RPMI7951 (cell line): ENCODE results near the gene TSHZ2. TPM values are rescaled to one million over a fixed set of nuclear protein-coding genes. Genes with fewer than 3 reads are reported as not detected.
"Not testable (repeated sequence)": the region's sequence is repeated elsewhere in the genome, so short reads cannot be mapped to it uniquely, and the experiment has no call there.

ENCODE experiments used
- DNase-seq: peaks from one replicate; pipeline ENCODE4 v3.0.0-alpha.2; 2012; ENCODE audit warnings: low read depth
- total RNA-seq: library from RNA; depleted of rRNA; stranded (reverse); fragments of >200 nt; shearing (Covaris generic); gene quantifications from 2 replicates; pipeline ENCODE4 v1.2.3, GENCODE V29; 2014

The TSHZ2 gene
- total RNA-seq, 1 experiment from 2014 or later: 0.12 TPM

GRCh38 chr20:53342429-53342828 is 370.3 kb downstream of the TSHZ2 start:
- no peak for DNase-seq

GRCh38 chr20:53343448-53343847 is 371.3 kb downstream of the TSHZ2 start:
- DNase-seq: no peak

- no peak for DNase-seq
Observed at GRCh38 chr20:53344891-53345290, 372.7 kb downstream of the TSHZ2 start.

- DNase-seq: peak; percentile 66
Observed at GRCh38 chr20:53345536-53346334, 373.6 kb downstream of the TSHZ2 start.

GRCh38 chr20:53346335-53346648 is 374.1 kb downstream of the TSHZ2 start:
- peak; percentile 81 for DNase-seq

- DNase-seq: no peak
Observed at GRCh38 chr20:53349730-53350129, 377.6 kb downstream of the TSHZ2 start.

- no peak for DNase-seq
Observed at GRCh38 chr20:53352727-53353440, 380.7 kb downstream of the TSHZ2 start.

GRCh38 chr20:53354314-53354713 is 382.2 kb downstream of the TSHZ2 start:
- no peak for DNase-seq

- no peak for DNase-seq
Observed at GRCh38 chr20:53355790-53356189, 383.6 kb downstream of the TSHZ2 start.

- DNase-seq: no peak
Observed at GRCh38 chr20:53359425-53359824, 387.3 kb downstream of the TSHZ2 start.

- DNase-seq: no peak
Observed at GRCh38 chr20:53360852-53361251, 388.7 kb downstream of the TSHZ2 start.

GRCh38 chr20:53362736-53363135 is 390.6 kb downstream of the TSHZ2 start:
- DNase-seq: no peak

GRCh38 chr20:53364646-53365045 is 392.5 kb downstream of the TSHZ2 start:
- no peak for DNase-seq

GRCh38 chr20:53365076-53365475 is 392.9 kb downstream of the TSHZ2 start:
- DNase-seq: no peak

- DNase-seq: no peak
Observed at GRCh38 chr20:53365539-53366075, 393.4 kb downstream of the TSHZ2 start.

- DNase-seq: not testable (repeated sequence)
Observed at GRCh38 chr20:53366928-53367327, 394.8 kb downstream of the TSHZ2 start.

- DNase-seq: no peak
Observed at GRCh38 chr20:53369871-53370270, 397.7 kb downstream of the TSHZ2 start.

GRCh38 chr20:53370345-53370961 is 398.3 kb downstream of the TSHZ2 start:
- DNase-seq: no peak

GRCh38 chr20:53371216-53371615 is 399.1 kb downstream of the TSHZ2 start:
- no peak for DNase-seq

- DNase-seq: no peak
Observed at GRCh38 chr20:53376021-53376420, 403.9 kb downstream of the TSHZ2 start.

GRCh38 chr20:53379014-53379832 is 407.1 kb downstream of the TSHZ2 start:
- DNase-seq: no peak

- no peak for DNase-seq
Observed at GRCh38 chr20:53379833-53380120, 407.6 kb downstream of the TSHZ2 start.
